Nephron progenitor cell (in vitro differentiated cells): ENCODE measurements around the gene LMX1B.

ENCODE experiments used
- DNase-seq: peaks from one replicate; pipeline ENCODE4 v3.0.0; 2021
- H3K27ac Mint-ChIP-seq: 2 replicates; pipeline ENCODE4 v1.8.0; 2021; ENCODE audit warnings: mild to moderate bottlenecking, moderate library complexity, mixed read lengths
- H3K27me3 Mint-ChIP-seq: 2 replicates; pipeline ENCODE4 v1.8.0; 2021; ENCODE audit warnings: mild to moderate bottlenecking, low read depth, mixed read lengths; ENCODE audit not compliant: poor library complexity
- H3K36me3 Mint-ChIP-seq: 2 replicates; pipeline ENCODE4 v1.8.0; 2021; ENCODE audit warnings: low read depth, mixed read lengths
- H3K4me1 Mint-ChIP-seq: 2 replicates; pipeline ENCODE4 v1.8.0; 2021; ENCODE audit warnings: mixed read lengths
- H3K4me3 Mint-ChIP-seq: 2 replicates; pipeline ENCODE4 v1.8.0; 2021; ENCODE audit warnings: mild to moderate bottlenecking, moderate library complexity, mixed read lengths
- H3K9me3 Mint-ChIP-seq: 2 replicates; pipeline ENCODE4 v1.8.0; 2021; ENCODE audit warnings: mild to moderate bottlenecking, moderate library complexity, mixed read lengths
- CTCF ChIP-seq: fragments of 200-600 bp; sonication (generic); IDR thresholded peaks from 2 replicates; pipeline ENCODE4 v1.5.0; 2021; ENCODE audit warnings: antibody characterized with exemption

Gene LMX1B

GRCh38 chr9:126606483-126606870 is 7.3 kb upstream of the LMX1B start:
- H3K36me3 Mint-ChIP-seq, result peaks cover 2% of the 10 kb centered on the region
- H3K4me1 Mint-ChIP-seq, result peaks cover 35% of the 10 kb centered on the region
- H3K9me3 Mint-ChIP-seq, result peaks cover 1% of the 10 kb centered on the region
- no peak for DNase-seq
- H3K27ac Mint-ChIP-seq, result no peak overlapping the region
- no peak for TF ChIP-seq CTCF
- H3K4me3 Mint-ChIP-seq, result no peak overlapping the region
- H3K27me3 Mint-ChIP-seq, result peaks cover 77% of the 10 kb centered on the region

GRCh38 chr9:126607086-126607485 is 6.6 kb upstream of the LMX1B start:
- H3K27me3 Mint-ChIP-seq, result peaks cover 81% of the 10 kb centered on the region

GRCh38 chr9:126607731-126608130 is 6.0 kb upstream of the LMX1B start:
- no peak overlapping the region for H3K27ac Mint-ChIP-seq
- H3K27me3 Mint-ChIP-seq, result peaks cover 85% of the 10 kb centered on the region
- no peak for DNase-seq
- no peaks in the 10 kb centered on the region for H3K36me3 Mint-ChIP-seq
- H3K9me3 Mint-ChIP-seq, result no peaks in the 10 kb centered on the region
- TF ChIP-seq CTCF, result no peak
- no peak overlapping the region for H3K4me3 Mint-ChIP-seq
- H3K4me1 Mint-ChIP-seq, result peaks cover 41% of the 10 kb centered on the region

More at GRCh38 chr9:126607086-126607485, 6.6 kb upstream of the LMX1B start:
- TF ChIP-seq CTCF, result no peak
- Mint-ChIP-seq H3K27ac (no peak overlapping the region), H3K9me3 (no peaks in the 10 kb centered on the region), H3K4me3 (no peak overlapping the region), H3K36me3 (no peaks in the 10 kb centered on the region), H3K4me1 (peaks cover 39% of the 10 kb centered on the region)
- DNase-seq, result no peak

- no peaks in the 10 kb centered on the region for H3K9me3 Mint-ChIP-seq
- no peak for DNase-seq
- TF ChIP-seq CTCF, result no peak
- H3K27me3 Mint-ChIP-seq, result peaks cover 85% of the 10 kb centered on the region
- H3K36me3 Mint-ChIP-seq, result no peaks in the 10 kb centered on the region
- peaks cover 40% of the 10 kb centered on the region for H3K4me1 Mint-ChIP-seq
- no peak overlapping the region for H3K27ac Mint-ChIP-seq
- H3K4me3 Mint-ChIP-seq, result no peak overlapping the region
Observed at GRCh38 chr9:126608551-126608950, 5.2 kb upstream of the LMX1B start.

- DNase-seq, result no peak
- H3K9me3 Mint-ChIP-seq, result no peaks in the 10 kb centered on the region
- no peaks in the 10 kb centered on the region for H3K36me3 Mint-ChIP-seq
- H3K4me1 Mint-ChIP-seq, result peaks cover 34% of the 10 kb centered on the region
- no peak for TF ChIP-seq CTCF
- H3K27me3 Mint-ChIP-seq, result peaks cover 82% of the 10 kb centered on the region
- H3K27ac Mint-ChIP-seq, result no peak overlapping the region
- H3K4me3 Mint-ChIP-seq, result no peak overlapping the region
Observed at GRCh38 chr9:126609191-126609590, 4.5 kb upstream of the LMX1B start.

GRCh38 chr9:126609711-126610388 is 3.9 kb upstream of the LMX1B start:
- no peak overlapping the region for H3K27ac Mint-ChIP-seq
- H3K36me3 Mint-ChIP-seq, result no peaks in the 10 kb centered on the region
- no peak for DNase-seq
- H3K4me3 Mint-ChIP-seq, result peak overlapping the region; percentile 78
- no peak for TF ChIP-seq CTCF
- H3K27me3 Mint-ChIP-seq, result peaks cover 89% of the 10 kb centered on the region
- no peaks in the 10 kb centered on the region for H3K9me3 Mint-ChIP-seq
- peaks cover 35% of the 10 kb centered on the region for H3K4me1 Mint-ChIP-seq
